K562 (cell line): Measurements from ENCODE around the gene HINT3. TPM values are rescaled to one million over a fixed set of nuclear protein-coding genes. Genes with fewer than 3 reads are reported as not detected.

Source experiments
- ATAC-seq: fragments of 200-7000 bp; cut with Tn5 transposase; 3 replicates; pipeline ENCODE4 v1.9.1; 2020; ENCODE audit warnings: moderate library complexity
- BruUV-seq: library from RNA; stranded (reverse); fragments of 400-500 nt; replicated peaks from 2 replicates; lab custom pipeline; 2021; lab: Mats Ljungman, UMichigan
- CTCF ChIA-PET: fragments of 300-600 bp; formaldehyde crosslinking; extraction: SDS; loops from one replicate; lab custom pipeline; 2021; ENCODE audit warnings: low intra/inter-chr PET ratio; lab: Yijun Ruan, JAX
- POLR2A ChIA-PET: fragments of 300-600, 350-650 bp; sonication (Branson Sonifier 250); formaldehyde crosslinking; extraction: SDS; loops from one replicate; lab custom pipeline; 2021; ENCODE audit warnings: antibody characterized with exemption, inconsistent platforms; lab: Yijun Ruan, JAX
- DNase-seq, 4 experiments: peaks; one replicate each; pipeline versions ENCODE4 v3.0.0 to v3.0.0-alpha.2; 2011 to 2018; ENCODE audit warnings: low spot score in 3 of 4, mixed read lengths in 3 of 4; ENCODE audit errors: extremely low read depth in 1 of 4
- FAIRE-seq: peaks from 2 replicates; lab custom pipeline; 2011; peaks lifted over from hg19 to GRCh38; lab: Jason Lieb, UNC
- H2AFZ ChIP-seq: 2 replicates; pipeline ENCODE4 v1.6.0; 2011; ENCODE audit warnings: low read depth, low read length, control low read depth, inconsistent platforms
- H3K27ac ChIP-seq: fragments of 200-600 bp; 3 replicates; pipeline ENCODE4 v1.8.0; 2011; ENCODE audit warnings: low read depth, mild to moderate bottlenecking, control low read depth, inconsistent platforms, low read length, moderate library complexity, mixed read lengths; ENCODE audit errors: extremely low read depth
- H3K27me3 ChIP-seq, 2 experiments: fragments of 300-600 bp in 1 of 2; 2 replicates in 1 of 2; 3 replicates in 1 of 2; pipeline versions ENCODE4 v1.6.0 to v1.8.0; 2011; ENCODE audit warnings: inconsistent platforms in 2 of 2, low read length in 2 of 2, mild to moderate bottlenecking in 1 of 2, mixed read lengths in 1 of 2, moderate library complexity in 1 of 2; ENCODE audit not compliant: control insufficient read depth in 2 of 2, insufficient read depth in 2 of 2
- H3K36me3 ChIP-seq: fragments of 300-600 bp; 3 replicates; pipeline ENCODE4 v1.8.0; 2011; ENCODE audit warnings: mild to moderate bottlenecking, low read length, inconsistent platforms; ENCODE audit not compliant: control insufficient read depth, insufficient read depth
- H3K4me1 ChIP-seq, 2 experiments: fragments of 200-600 bp in 1 of 2; replicated peaks in 1 of 2; 2 replicates in 1 of 2; 3 replicates in 1 of 2; pipeline versions ENCODE4 v1.5.1 to v1.8.0; 2011; ENCODE audit warnings: inconsistent platforms in 2 of 2, low read length in 2 of 2, mild to moderate bottlenecking in 1 of 2, mixed read lengths in 1 of 2, moderate library complexity in 1 of 2; ENCODE audit not compliant: control insufficient read depth in 2 of 2, insufficient read depth in 2 of 2
- H3K4me2 ChIP-seq: 2 replicates; pipeline ENCODE4 v1.6.1; 2011; ENCODE audit warnings: low read length, control low read depth, inconsistent platforms, mixed read lengths; ENCODE audit not compliant: insufficient read depth
- H3K4me3 ChIP-seq: fragments of 200-600 bp; sonication (generic), shearing (Covaris generic); 2 replicates; pipeline ENCODE4 v1.5.1; 2016; ENCODE audit warnings: control low read depth, inconsistent platforms
- H3K79me2 ChIP-seq: fragments of 200-600 bp; 3 replicates; pipeline ENCODE4 v1.8.0; 2011; ENCODE audit warnings: low read length, inconsistent platforms; ENCODE audit not compliant: control insufficient read depth, insufficient read depth
- H3K9ac ChIP-seq, 2 experiments: 2 replicates each; pipeline versions ENCODE4 v1.6.0 to v1.6.1; 2011; ENCODE audit warnings: low read depth in 2 of 2, low read length in 2 of 2, control low read depth in 1 of 2, inconsistent platforms in 1 of 2, mild to moderate bottlenecking in 1 of 2, mixed read lengths in 1 of 2; ENCODE audit not compliant: insufficient read depth in 1 of 2
- H3K9me1 ChIP-seq: one replicate; pipeline ENCODE4 v1.6.0; 2011; ENCODE audit warnings: inconsistent platforms, mild to moderate bottlenecking, low read length, moderate library complexity; ENCODE audit not compliant: control insufficient read depth, insufficient read depth
- H3K9me3 ChIP-seq: replicated peaks from 2 replicates; pipeline ENCODE4 v1.5.1; 2011; ENCODE audit warnings: low read depth, low read length, inconsistent platforms; ENCODE audit not compliant: control insufficient read depth, insufficient read depth
- H4K20me1 ChIP-seq: replicated peaks from 2 replicates; pipeline ENCODE4 v1.6.1; 2011; ENCODE audit warnings: low read length, inconsistent platforms, mixed read lengths; ENCODE audit not compliant: control insufficient read depth, insufficient read depth
- BHLHE40 ChIP-seq: IDR thresholded peaks from 2 replicates; pipeline ENCODE4 v1.6.1; 2011; ENCODE audit warnings: low read length, improper control_type of control experiment
- CCNT2 ChIP-seq: IDR thresholded peaks from 2 replicates; pipeline ENCODE4 v1.6.1; 2011; ENCODE audit warnings: borderline replicate concordance, low read depth, mild to moderate bottlenecking, moderate library complexity, mixed read lengths, low read length; ENCODE audit not compliant: insufficient read length; ENCODE audit errors: extremely low read depth
- HBP1 ChIP-seq: fragments of 450-650 bp; formaldehyde crosslinking; IDR thresholded peaks from 2 replicates; pipeline ENCODE4 v1.4.0; 2022; ENCODE audit warnings: missing genetic modification characterization
- RBFOX2 ChIP-seq: fragments of 200-400 bp; formaldehyde crosslinking; IDR thresholded peaks from 2 replicates; pipeline ENCODE4 v1.6.1; 2017; ENCODE audit warnings: low read depth, mild to moderate bottlenecking, low read length, moderate library complexity
- SREBF1 ChIP-seq: fragments of 150-350 bp; IDR thresholded peaks from 2 replicates; pipeline ENCODE4 v1.6.1; 2014; ENCODE audit warnings: antibody characterized with exemption, low read depth, low read length, borderline replicate concordance
- SRSF9 ChIP-seq: fragments of 200-400 bp; formaldehyde crosslinking; IDR thresholded peaks from 2 replicates; pipeline ENCODE4 v1.6.1; 2017; ENCODE audit warnings: low read depth, low read length, borderline replicate concordance
- TAL1 ChIP-seq: fragments of 450-650 bp; IDR thresholded peaks from 2 replicates; pipeline ENCODE4 v1.6.1; 2016; ENCODE audit warnings: mild to moderate bottlenecking
- VEZF1 ChIP-seq: fragments of 200-800 bp; sonication (Bioruptor generic); IDR thresholded peaks from 2 replicates; pipeline ENCODE4 v1.6.1; 2017; ENCODE audit warnings: missing genetic modification characterization, missing compliant biosample characterization
- ZBTB1 ChIP-seq: sonication (generic); formaldehyde crosslinking; IDR thresholded peaks from 2 replicates; pipeline ENCODE4 v1.8.1; 2023; ENCODE audit warnings: missing genetic modification reagents, low read depth, mild to moderate bottlenecking, borderline replicate concordance
- ZKSCAN8 ChIP-seq: fragments of 200-800 bp; sonication (Bioruptor generic); IDR thresholded peaks from 2 replicates; pipeline ENCODE4 v1.6.1; 2016; ENCODE audit warnings: missing genetic modification characterization, missing compliant biosample characterization
- WGBS: fragments of 100-300 bp; shearing (Covaris generic); methylation state at CpG from one replicate; pipeline ENCODE4 v1.1.6; 2016; ENCODE audit warnings: low coverage, mixed read lengths; ENCODE audit not compliant: insufficient coverage; ENCODE audit errors: missing lambda C conversion rate; 5-methylcytosine and 5-hydroxymethylcytosine counted together
- in situ Hi-C: fragments of 300-500 bp; cut with MboI; formaldehyde crosslinking; loops from 4 replicates; pipeline ENCODE4 v1.15.0; 2018; ENCODE audit warnings: inconsistent platforms, mixed read lengths
- intact Hi-C: fragments of 100-400 bp; cut with micrococcal nuclease; formaldehyde crosslinking; loops from 2 replicates; pipeline ENCODE4 v1.14.2; 2022
- polyA plus RNA-seq, 8 experiments: library from polyadenylated mRNA; depleted of rRNA in 4 of 8; stranded (reverse) in 5 of 8; unstranded in 3 of 8; fragments of >200 nt; fragmentation: Nextera tagmentation in 2 of 8; fragmentation: Illumina TruSeq in 1 of 8; extraction: Ambion mirVana in 2 of 8; extraction: Trizol in 1 of 8; gene quantifications; 2 replicates each; pipeline versions ENCODE4 v1.2.1 to v1.2.3, GENCODE V29; 2011 to 2014; ENCODE audit warnings: inconsistent platforms in 1 of 8, missing spikeins in 1 of 8
- total RNA-seq, 7 experiments: library from RNA; depleted of rRNA in 6 of 7; stranded (reverse); fragments of >200 nt in 6 of 7; fragmentation: Illumina TruSeq in 2 of 7; extraction: Trizol in 2 of 7; gene quantifications; 2 replicates each; pipeline versions ENCODE4 v1.2.1 to v1.2.3, GENCODE V29; 2011 to 2021; ENCODE audit warnings: low replicate concordance in 1 of 7

Gene HINT3
- total and polyA plus RNA-seq, 9 of the 15 experiments (the other 6 are each of a cell fraction or from before 2014, with no cell fraction given) = 1.4 to 16.6 (median 10.8) TPM

- DNase-seq (no peak), ATAC-seq (no peak), FAIRE-seq (no peak)
- Histone ChIP-seq H3K9me3 (no peaks in the 10 kb centered on the region), H3K4me2 (no peak overlapping the region), H3K4me3 (no peak overlapping the region), H3K27ac (no peak overlapping the region), H3K27me3 (no peaks in the 10 kb centered on the region), H3K9ac (no peak overlapping the region), H3K9me1 (no peaks in the 10 kb centered on the region), H3K4me1 (peaks cover 11 to 23% of the 10 kb centered on the region in 2 experiments), H3K36me3 (peaks cover 50% of the 10 kb centered on the region), H2AFZ (no peak overlapping the region), H3K79me2 (peaks cover 3% of the 10 kb centered on the region; the same call in 1 of the 3 replicates), H4K20me1 (no peaks in the 10 kb centered on the region)
- ChIA-PET POLR2A (interaction anchor here (1.0 to 1.1 kb wide), 2 partner anchors 20 to 31 kb away, joined by 3 to 4 read pairs; no protein-coding TSS in a partner anchor), CTCF (no interaction called here)
- in situ Hi-C loops (no loop called here), intact Hi-C loops (no loop called here)
- TF ChIP-seq RBFOX2 (no peak), ZKSCAN8 (no peak), SREBF1 (no peak), ZBTB1 (CRISPR knock-in tag) (no peak), CCNT2 (no peak), VEZF1 (no peak), TAL1 (no peak), HBP1 (no peak), SRSF9 (no peak), BHLHE40 (no peak)
- no TSS peak for BruUV-seq
- 83% methylated on average over 3 of the region's 3 CpGs for WGBS
Observed at GRCh38 chr6:125926711-125927110, 29.9 kb upstream of the HINT3 start.
